ENCODE measurements around the gene HTR6.

Gene HTR6

GRCh38 chr1:19682901-19683300 is 18.2 kb downstream of the HTR6 start:
- FAIRE-seq, result no peak
- DNase-seq (ENCODE audit: extremely low spot score, insufficient read length, low read depth), result no peak

- DNase-seq (ENCODE audit: extremely low spot score, insufficient read length, low read depth) (no peak), FAIRE-seq (no peak)
Observed at GRCh38 chr1:19683351-19683750, 18.7 kb downstream of the HTR6 start.

DNA sequence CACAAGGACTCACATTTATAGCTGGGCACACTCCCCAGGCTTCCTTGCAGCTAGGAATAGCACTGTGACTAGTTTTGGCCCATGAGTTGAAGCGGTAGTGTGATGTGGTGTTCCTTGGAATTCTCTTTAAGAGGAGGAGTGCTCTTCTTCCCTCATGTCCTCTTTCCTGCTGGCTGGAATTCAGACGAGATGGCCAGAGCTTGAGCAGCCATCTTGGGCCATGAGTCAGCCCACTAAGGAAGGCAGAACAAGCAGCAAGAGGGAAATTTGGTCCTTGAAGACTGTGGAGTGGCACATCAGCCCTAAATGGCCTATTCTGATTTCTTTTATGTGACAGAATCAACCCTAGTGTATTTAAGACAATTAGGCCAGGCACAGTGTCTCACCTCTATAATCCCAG is 20.0 kb downstream of the HTR6 start:
- no peak for FAIRE-seq
- DNase-seq (ENCODE audit: extremely low spot score, insufficient read length, low read depth), result no peak

DNA sequence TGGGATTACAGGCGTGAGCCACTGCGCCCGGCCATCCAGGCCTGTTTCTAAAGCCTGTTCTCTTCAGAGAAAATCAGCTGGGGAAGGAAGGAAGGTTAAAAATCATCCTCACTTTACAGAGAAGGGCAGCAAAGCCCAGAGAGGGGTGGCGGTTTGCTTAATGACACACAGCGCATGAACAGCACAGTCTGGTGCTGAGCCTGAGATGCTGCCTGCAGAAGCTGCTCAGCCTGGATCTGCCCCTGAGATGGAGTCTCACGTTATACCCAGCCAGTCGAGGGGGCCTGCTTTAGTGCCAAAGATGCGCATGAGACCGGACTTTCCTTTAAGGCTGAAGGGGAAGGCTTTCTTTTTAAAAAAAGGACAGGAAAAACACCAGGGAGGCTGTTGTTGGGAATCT is 21.3 kb downstream of the HTR6 start:
- FAIRE-seq (no peak), DNase-seq (ENCODE audit: extremely low spot score, insufficient read length, low read depth) (no peak)

DNA sequence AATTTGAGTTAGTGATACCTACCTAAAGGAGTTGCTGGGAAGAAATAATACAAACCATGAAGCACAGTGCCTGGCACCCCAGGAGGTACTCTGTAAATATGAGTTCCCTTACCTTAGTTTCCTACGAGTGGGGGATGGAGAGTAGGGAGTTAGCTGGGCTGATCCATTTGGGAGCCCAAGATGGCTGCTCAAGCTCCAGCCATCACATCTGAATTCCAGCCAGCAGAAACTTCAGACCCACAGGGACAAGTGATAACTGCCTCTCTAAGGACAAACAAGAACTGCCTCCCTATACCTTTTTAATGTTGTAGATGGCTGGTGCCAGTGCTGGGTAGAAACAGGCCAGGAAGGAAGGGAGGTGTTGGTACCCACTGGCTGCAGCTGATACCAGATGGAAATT is 22.7 kb downstream of the HTR6 start:
- DNase-seq (ENCODE audit: extremely low spot score, insufficient read length, low read depth), result no peak
- FAIRE-seq, result no peak

DNA sequence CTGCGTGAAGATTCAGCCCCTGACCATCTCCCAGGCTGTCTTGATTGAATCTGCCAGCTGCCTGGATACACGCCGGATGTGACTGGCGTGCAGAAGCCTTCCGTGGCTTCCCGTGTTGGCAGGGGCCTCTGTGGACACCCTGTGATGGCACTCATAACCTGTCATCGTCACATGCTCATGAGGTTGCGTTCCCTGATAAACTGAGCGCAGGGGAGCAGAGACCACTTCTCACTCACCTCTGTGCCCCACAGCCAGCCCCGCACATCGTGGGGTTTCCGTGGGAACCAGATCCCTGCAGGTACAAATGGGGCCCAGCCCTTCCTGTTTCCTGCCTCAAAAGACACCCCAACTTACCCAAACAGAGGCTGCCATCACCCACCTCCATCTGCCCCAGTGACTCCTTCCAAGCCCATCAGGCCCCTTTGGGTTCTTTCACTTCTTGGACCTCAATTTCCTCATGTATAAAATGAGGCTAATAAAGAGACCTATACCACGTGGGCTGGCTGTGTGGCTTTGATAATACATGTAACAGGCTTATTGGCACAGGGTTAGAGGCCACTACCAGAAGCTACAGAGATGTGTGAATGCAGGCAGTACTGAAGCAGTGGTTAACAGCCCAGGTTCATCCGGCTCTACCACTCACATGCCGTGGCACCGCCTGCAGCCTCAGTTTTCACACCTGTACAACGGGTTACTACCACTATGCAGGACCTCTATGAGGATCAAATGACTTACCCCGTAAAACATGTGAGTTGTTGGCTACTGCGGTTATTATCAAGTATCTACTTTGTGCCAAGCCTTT is 23.6 kb downstream of the HTR6 start:
- FAIRE-seq (no peak), DNase-seq (ENCODE audit: extremely low spot score, insufficient read length, low read depth) (no peak)

DNA sequence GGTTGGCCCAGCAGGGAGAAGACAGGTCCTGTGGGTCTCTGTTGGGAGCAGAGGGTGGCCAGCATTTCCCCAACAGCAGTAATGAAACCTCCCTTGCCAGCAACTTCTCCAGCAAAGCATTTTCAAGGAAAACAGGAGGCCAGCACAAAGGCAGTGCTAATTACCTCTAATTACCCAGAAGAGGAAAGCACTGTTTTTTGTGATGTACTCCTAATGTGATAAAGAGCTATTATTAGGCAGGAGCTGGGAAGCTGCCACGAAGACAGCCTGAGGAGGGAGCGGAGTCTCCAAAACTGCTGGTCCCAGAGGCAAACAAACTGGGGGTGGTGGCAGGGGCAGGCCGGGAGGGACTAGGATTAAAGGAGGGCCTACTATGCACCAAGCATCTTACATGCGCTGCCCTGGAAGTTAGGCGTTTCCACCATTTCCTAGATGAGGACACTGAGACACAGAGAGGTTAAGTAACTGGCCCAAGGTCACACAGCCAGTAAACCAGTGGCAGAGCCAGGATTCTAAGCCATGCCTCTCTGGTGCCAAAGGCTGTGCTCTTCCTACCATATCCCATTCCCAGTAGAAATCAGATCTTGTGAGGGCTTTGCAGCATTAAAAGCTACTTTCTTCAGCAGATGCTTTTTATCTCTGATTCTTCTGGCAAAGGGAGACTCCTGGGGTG is 24.5 kb downstream of the HTR6 start:
- DNase-seq (ENCODE audit: extremely low spot score, insufficient read length, low read depth) (no peak), FAIRE-seq (no peak)

GRCh38 chr1:19689856-19690255 is 25.2 kb downstream of the HTR6 start:
- FAIRE-seq (no peak), DNase-seq (ENCODE audit: extremely low spot score, insufficient read length, low read depth) (no peak)

DNA sequence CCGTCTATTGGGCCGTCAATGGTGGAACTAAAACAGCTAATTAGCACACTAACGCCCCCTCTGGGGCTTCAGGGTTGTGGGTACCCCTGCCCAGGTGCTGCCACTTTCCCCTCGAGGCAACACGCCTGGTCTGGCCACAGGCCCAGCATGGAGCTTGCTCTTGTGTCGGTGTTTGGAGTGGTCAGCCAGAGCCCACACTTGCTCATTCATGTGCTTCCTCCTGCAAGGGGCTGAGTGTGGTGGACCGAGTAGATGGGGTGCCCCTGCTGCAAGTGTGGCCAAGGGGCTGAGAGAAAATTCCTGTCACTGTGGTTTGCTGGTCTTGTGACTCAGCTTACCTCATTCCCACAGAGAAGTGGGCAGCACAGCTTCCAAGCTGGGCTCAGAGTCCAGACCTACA is 25.7 kb downstream of the HTR6 start:
- DNase-seq (ENCODE audit: extremely low spot score, insufficient read length, low read depth) (no peak), FAIRE-seq (no peak)

GRCh38 chr1:19694298-19694697 is 29.6 kb downstream of the HTR6 start:
- no peak for FAIRE-seq
- no peak for DNase-seq (ENCODE audit: extremely low spot score, insufficient read length, low read depth)

- DNase-seq (ENCODE audit: extremely low spot score, insufficient read length, low read depth), result no peak
- no peak for FAIRE-seq
Observed at GRCh38 chr1:19695772-19696171, 31.1 kb downstream of the HTR6 start.

DNA sequence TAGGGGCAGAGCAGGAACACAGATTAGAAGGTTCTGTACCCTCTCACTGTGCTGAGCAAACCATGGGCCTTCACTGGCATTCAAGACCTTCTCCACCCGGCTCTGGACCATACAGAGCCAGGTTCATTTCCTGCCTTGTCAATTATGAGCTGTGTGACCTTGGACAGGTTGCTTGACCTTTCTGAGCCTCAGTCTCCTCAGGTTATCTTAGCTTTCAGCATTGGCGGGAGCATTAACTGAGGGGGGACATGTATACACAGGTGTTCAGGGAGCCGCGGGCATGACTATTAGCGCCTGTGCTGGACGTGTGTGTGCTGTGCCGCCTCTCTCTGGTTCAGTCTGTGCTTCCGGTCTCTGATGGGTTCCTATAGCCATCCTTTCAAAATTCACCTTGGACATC is 32.1 kb downstream of the HTR6 start:
- no peak for FAIRE-seq
- DNase-seq (ENCODE audit: extremely low spot score, insufficient read length, low read depth), result no peak

- peak; percentile 20 for DNase-seq (ENCODE audit: extremely low spot score, insufficient read length, low read depth)
- FAIRE-seq, result peak; percentile 67
Observed at GRCh38 chr1:19698181-19698580, 33.5 kb downstream of the HTR6 start.

- DNase-seq (ENCODE audit: extremely low spot score, insufficient read length, low read depth), result no peak
- no peak for FAIRE-seq
Observed at GRCh38 chr1:19700079-19700777, 35.6 kb downstream of the HTR6 start.

- DNase-seq (ENCODE audit: extremely low spot score, insufficient read length, low read depth), result no peak
- no peak for FAIRE-seq
Observed at GRCh38 chr1:19703280-19703679, 38.6 kb downstream of the HTR6 start.

DNA sequence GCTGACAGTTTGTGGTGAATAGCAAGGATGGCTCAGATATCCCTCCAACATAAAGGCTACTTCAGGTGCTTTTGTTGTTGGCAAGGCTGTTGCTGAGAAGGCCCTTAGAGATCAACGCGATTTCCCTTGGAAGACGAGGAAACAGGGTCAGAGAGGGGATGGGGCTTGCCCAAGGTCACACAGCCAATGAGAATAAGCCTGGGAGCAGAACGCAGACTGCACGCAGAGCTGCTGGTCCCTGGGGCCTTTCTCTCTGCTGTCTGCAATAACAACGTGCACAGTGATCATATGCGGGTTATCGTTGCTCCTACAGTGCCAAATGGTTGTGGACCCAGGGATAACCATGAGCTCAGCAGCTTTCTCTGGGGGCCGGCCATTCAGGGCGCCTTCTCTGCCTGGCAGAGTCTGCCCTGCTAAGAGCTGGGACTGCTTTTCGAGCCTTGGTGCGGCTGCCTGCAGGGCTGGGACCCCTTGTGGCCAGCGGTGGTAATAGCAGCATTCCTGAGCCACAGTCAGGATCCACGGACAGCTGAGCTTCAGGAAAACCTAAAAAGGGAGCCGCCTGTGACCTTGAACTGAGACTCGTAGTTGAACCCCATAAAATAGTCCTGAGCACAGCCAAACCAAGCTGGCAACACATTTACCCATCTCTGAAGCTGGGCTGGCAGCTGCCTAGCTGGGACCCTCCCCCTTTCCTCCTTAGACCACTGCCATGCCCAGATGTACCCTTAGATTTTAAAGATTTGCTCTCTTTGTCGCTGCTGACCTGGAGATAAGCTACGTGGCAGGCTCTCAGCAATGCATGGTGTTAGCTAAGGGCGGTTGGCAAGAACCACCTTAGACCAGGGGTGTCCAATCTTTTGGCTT is 39.8 kb downstream of the HTR6 start:
- FAIRE-seq (peak; percentile 81), DNase-seq (ENCODE audit: extremely low spot score, insufficient read length, low read depth) (peak; percentile 42)

DNA sequence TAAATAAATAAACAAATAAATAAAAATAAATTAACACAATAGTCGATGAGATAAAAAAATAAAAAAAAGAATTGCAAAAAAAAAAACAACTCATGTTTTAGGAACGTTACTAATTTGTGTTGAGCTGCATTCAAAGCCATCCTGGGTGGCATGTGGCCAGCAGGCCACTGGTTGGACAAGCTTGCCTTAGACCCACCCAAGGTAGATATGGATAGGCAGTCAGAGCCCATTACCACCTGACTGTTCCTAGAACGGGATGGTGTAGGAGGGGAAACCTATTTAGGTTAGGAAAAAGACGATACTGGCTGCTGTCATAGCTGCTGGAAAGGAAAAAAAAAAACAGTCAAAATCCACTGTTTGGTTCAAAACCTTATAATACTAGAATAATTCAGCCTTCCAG is 40.8 kb downstream of the HTR6 start:
- FAIRE-seq, result no peak
- no peak for DNase-seq (ENCODE audit: extremely low spot score, insufficient read length, low read depth)

GRCh38 chr1:19706136-19706535 is 41.5 kb downstream of the HTR6 start:
- DNase-seq (ENCODE audit: extremely low spot score, insufficient read length, low read depth) (no peak), FAIRE-seq (no peak)

GRCh38 chr1:19708567-19709110 is 44.0 kb downstream of the HTR6 start:
- no peak for FAIRE-seq

GRCh38 chr1:19709260-19709793 is 44.7 kb downstream of the HTR6 start:
- DNase-seq (ENCODE audit: extremely low spot score, insufficient read length, low read depth) (no peak), FAIRE-seq (no peak)

More at GRCh38 chr1:19708567-19709110, 44.0 kb downstream of the HTR6 start:
- no peak for DNase-seq (ENCODE audit: extremely low spot score, insufficient read length, low read depth)
